ENCODE measurements around the gene PPP1R37. TPM values are rescaled to one million over a fixed set of nuclear protein-coding genes. Genes with fewer than 3 reads are reported as not detected.
A peak's percentile ranks its signal among the peaks of the same experiment; 100 is the strongest.

Gene PPP1R37
- total and polyA plus RNA-seq, 2 experiments from 2014 or later = 14.0 to 30.8 TPM

DNA sequence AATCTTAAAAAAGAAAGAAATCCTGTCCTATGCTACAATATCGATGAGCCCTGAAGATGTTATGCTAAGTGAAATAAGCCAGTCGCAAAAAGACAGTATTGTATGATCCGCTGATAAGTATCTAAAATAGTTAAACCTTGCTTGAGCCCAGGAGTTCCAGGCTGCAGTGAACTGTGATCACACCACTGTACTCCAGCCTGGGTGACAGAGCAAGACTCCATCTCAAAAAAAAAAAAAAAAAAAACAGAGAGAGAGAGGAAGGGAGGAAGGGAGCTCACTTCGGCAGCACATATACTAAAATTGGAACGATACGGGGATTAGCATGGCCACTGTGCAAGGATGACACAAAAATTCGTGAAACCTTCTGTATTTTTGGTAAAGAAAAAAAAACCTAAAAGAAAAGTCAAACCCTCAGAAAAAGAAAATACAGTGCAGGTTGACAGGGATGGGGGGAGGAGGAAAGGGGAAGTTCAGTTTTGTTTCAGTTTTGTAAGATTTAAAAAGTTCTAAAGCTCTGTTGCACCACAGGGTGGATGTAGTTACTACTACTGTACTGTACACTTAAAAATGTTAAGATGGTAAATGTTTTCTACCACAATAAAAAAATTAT is 45.7 kb upstream of the PPP1R37 start:
- no peak for DNase-seq (ENCODE audit: low spot score)
- no peak overlapping the region for H3K4me2 ChIP-seq
- no peaks in the 10 kb centered on the region for H3K9me3 ChIP-seq (ENCODE audit: low read depth)
- H4K20me1 ChIP-seq (ENCODE audit: insufficient read depth, poor library complexity, severe bottlenecking) = peaks cover 75% of the 10 kb centered on the region
- 91% methylated on average over 7 of the region's 7 CpGs for WGBS (ENCODE audit: low lambda C conversion rate, missing lambda C conversion rate)
- H2AFZ ChIP-seq = no peak overlapping the region
- H3K79me2 ChIP-seq = peaks cover 95% of the 10 kb centered on the region
- no peaks in the 10 kb centered on the region for H3K36me3 ChIP-seq (replicated peaks; ENCODE audit: insufficient read depth, low read depth)
- no peak overlapping the region for H3K4me3 ChIP-seq
- TF ChIP-seq EZH2phosphoT487 (IDR thresholded peaks at IDR 0.05; ENCODE audit: low read depth, severe bottlenecking, unreplicated experiment) (no peak), EZH2 (IDR thresholded peaks at IDR 0.05; ENCODE audit: borderline replicate concordance) (no peak), CTCF (IDR thresholded peaks at IDR 0.05; ENCODE audit: poor library complexity) (no peak)
- no peaks in the 10 kb centered on the region for H3K27me3 ChIP-seq
- H3K4me1 ChIP-seq (ENCODE audit: insufficient read depth) = peaks cover 10% of the 10 kb centered on the region
- H3K27ac ChIP-seq = peak overlapping the region; percentile 38
- no peaks in the 10 kb centered on the region for H3K9me2 ChIP-seq (replicated peaks; ENCODE audit: insufficient read depth)

DNA sequence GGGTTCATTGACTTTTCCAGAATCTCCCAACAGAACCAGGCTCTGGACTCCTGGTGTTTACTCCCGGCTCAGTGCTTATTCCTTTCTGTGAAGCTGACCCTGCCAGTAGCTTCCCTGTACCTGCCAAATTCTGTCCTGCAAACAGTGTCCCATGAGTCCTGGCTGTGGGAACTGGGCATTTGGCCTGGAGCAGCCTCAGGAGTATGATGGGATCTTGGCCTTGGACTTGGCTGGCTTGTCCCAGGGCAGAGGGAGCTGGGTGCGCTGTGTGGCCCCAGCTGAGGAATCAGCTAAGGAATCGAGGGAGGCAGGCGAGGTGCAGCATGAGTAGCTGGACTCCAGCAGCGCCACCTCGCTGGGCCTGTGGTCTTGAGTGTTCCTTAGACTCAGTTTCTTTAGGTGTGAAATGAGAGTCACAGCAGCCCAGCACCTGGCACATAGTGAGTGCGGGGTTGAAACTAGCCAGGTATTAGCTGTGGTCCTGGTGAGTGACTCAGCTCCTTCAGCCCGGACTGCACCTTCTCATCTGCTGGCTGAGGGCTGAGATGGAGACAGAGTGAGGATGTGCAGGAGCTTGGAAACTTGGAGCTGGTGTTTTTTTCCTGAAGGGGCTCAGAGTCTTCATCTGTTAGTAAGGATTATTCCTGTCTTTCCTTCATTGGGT is 43.8 kb upstream of the PPP1R37 start:
- Histone ChIP-seq H3K9me2 (replicated peaks; ENCODE audit: insufficient read depth) (no peaks in the 10 kb centered on the region), H3K9me3 (ENCODE audit: low read depth) (no peaks in the 10 kb centered on the region), H4K20me1 (ENCODE audit: insufficient read depth, poor library complexity, severe bottlenecking) (peaks cover 67% of the 10 kb centered on the region), H2AFZ (no peak overlapping the region), H3K4me1 (ENCODE audit: insufficient read depth) (peaks cover 10% of the 10 kb centered on the region), H3K27me3 (no peaks in the 10 kb centered on the region), H3K79me2 (peaks cover 92% of the 10 kb centered on the region), H3K4me2 (no peak overlapping the region), H3K27ac (no peak overlapping the region), H3K36me3 (replicated peaks; ENCODE audit: insufficient read depth, low read depth) (no peaks in the 10 kb centered on the region), H3K4me3 (no peak overlapping the region)
- no peak for DNase-seq (ENCODE audit: low spot score)
- TF ChIP-seq CTCF (IDR thresholded peaks at IDR 0.05; ENCODE audit: poor library complexity) (no peak), EZH2 (IDR thresholded peaks at IDR 0.05; ENCODE audit: borderline replicate concordance) (no peak), EZH2phosphoT487 (IDR thresholded peaks at IDR 0.05; ENCODE audit: low read depth, severe bottlenecking, unreplicated experiment) (no peak)
- WGBS (ENCODE audit: low lambda C conversion rate, missing lambda C conversion rate) = 88% methylated on average over 8 of the region's 8 CpGs

DNA sequence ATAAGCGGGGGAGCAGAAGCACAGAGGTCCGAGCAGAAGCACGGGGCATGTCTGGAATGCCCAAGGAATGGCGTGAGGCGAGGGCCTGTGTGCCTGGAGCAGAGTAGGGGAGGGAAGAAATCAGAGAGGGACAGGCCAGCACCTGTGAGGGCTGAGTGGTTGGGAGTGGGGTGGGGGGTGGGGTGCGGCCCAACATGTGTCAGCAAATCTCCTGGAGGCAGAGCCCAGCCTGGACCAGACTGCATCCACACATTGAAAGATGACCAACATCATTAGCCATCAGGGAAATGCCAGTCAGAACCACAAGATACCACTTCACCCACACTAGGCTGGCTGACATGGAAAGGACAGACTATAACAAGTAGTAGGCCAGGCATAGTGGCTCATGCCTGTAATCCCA is 42.9 kb upstream of the PPP1R37 start:
- Histone ChIP-seq H3K4me1 (ENCODE audit: insufficient read depth) (peaks cover 10% of the 10 kb centered on the region), H3K9me2 (replicated peaks; ENCODE audit: insufficient read depth) (no peaks in the 10 kb centered on the region), H3K36me3 (replicated peaks; ENCODE audit: insufficient read depth, low read depth) (no peaks in the 10 kb centered on the region), H3K27me3 (no peaks in the 10 kb centered on the region), H3K9me3 (ENCODE audit: low read depth) (no peaks in the 10 kb centered on the region), H3K79me2 (peaks cover 87% of the 10 kb centered on the region), H3K4me2 (no peak overlapping the region), H3K4me3 (no peak overlapping the region), H2AFZ (no peak overlapping the region), H4K20me1 (ENCODE audit: insufficient read depth, poor library complexity, severe bottlenecking) (peaks cover 59% of the 10 kb centered on the region), H3K27ac (no peak overlapping the region)
- no peak for DNase-seq (ENCODE audit: low spot score)
- whole genome bisulfite sequencing (ENCODE audit: low lambda C conversion rate, missing lambda C conversion rate) = 87% methylated on average over 6 of the region's 6 CpGs
- TF ChIP-seq EZH2 (IDR thresholded peaks at IDR 0.05; ENCODE audit: borderline replicate concordance) (no peak), EZH2phosphoT487 (IDR thresholded peaks at IDR 0.05; ENCODE audit: low read depth, severe bottlenecking, unreplicated experiment) (no peak), CTCF (IDR thresholded peaks at IDR 0.05; ENCODE audit: poor library complexity) (no peak)
